Fibroblast of villous mesenchyme (primary cell): Measurements from ENCODE around the gene CCL21. TPM values are rescaled to one million over a fixed set of nuclear protein-coding genes. Genes with fewer than 3 reads are reported as not detected.

Source experiments
- DNase-seq: peaks from one replicate; pipeline ENCODE4 v3.0.0-alpha.2; 2010; ENCODE audit warnings: low read depth
- H3K4me3 ChIP-seq: 2 replicates; pipeline ENCODE4 v1.5.1; 2011; ENCODE audit warnings: low read depth, mild to moderate bottlenecking, low read length
- small RNA-seq: library from RNA; depleted of rRNA; stranded (forward); fragments of <200 nt; gene quantifications from one replicate; pipeline ENCODE3, GENCODE V24; 2012
- total RNA-seq: library from RNA; depleted of rRNA; stranded (reverse); fragments of >200 nt; gene quantifications from 2 replicates; pipeline ENCODE4 v1.2.3, GENCODE V29; 2012
- TF ChIP-seq, protein P1 (sequence below): IDR thresholded peaks from 2 replicates; pipeline ENCODE4 v1.5.1; 2012; ENCODE audit warnings: low read depth, mild to moderate bottlenecking, low read length; ENCODE audit not compliant: insufficient read depth

The CCL21 gene
- total RNA-seq, 1 donor: not detected

DNA sequence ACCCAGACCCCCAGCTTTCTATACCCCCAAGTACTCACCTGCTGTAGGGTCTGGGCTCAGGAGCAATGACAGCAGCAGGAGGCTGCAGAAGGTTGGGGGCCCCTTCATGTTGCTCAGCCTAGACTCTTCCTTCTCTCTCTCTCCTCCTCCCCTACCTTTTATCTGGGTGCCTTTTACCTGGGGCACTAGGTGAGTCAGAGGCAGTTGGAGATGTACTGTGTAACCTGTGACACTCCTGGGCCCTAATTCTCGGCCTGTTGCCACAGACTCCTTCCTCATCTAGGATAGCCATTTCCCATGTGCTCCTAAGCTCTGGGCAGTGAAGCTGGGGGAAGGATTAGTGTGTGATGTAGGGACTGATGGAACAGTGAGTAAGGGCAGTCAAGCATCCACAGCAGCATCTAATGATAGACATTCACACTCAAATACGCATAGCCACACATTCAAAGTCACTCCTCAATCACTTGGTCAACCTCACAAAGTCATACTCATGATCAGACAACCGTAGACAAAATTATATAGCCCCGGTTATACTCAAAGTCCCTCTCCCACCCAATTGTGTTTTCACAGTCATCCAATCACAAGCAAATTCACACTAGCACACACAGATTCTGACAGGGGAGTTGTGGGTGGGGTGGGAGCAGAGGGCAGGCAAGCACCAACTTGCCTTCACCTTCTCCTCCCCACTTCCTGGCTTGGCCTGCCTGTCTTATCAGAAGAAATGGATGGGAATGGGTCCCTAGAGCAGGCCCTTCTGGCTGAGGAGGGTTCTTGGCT, 47.2 kb downstream of the CCL21 start, which contains the start of gene CCL27:
Gene CCL27 (minus strand): TSS at position 132 of the 777 bp plus-strand sequence. CDS start 24 bp downstream, at position 108.
- no peak for DNase-seq
- H3K4me3 ChIP-seq: no peak within 1 kb of the TSS
- TF ChIP-seq, protein P1, sequence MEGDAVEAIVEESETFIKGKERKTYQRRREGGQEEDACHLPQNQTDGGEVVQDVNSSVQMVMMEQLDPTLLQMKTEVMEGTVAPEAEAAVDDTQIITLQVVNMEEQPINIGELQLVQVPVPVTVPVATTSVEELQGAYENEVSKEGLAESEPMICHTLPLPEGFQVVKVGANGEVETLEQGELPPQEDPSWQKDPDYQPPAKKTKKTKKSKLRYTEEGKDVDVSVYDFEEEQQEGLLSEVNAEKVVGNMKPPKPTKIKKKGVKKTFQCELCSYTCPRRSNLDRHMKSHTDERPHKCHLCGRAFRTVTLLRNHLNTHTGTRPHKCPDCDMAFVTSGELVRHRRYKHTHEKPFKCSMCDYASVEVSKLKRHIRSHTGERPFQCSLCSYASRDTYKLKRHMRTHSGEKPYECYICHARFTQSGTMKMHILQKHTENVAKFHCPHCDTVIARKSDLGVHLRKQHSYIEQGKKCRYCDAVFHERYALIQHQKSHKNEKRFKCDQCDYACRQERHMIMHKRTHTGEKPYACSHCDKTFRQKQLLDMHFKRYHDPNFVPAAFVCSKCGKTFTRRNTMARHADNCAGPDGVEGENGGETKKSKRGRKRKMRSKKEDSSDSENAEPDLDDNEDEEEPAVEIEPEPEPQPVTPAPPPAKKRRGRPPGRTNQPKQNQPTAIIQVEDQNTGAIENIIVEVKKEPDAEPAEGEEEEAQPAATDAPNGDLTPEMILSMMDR: no peak

DNA sequence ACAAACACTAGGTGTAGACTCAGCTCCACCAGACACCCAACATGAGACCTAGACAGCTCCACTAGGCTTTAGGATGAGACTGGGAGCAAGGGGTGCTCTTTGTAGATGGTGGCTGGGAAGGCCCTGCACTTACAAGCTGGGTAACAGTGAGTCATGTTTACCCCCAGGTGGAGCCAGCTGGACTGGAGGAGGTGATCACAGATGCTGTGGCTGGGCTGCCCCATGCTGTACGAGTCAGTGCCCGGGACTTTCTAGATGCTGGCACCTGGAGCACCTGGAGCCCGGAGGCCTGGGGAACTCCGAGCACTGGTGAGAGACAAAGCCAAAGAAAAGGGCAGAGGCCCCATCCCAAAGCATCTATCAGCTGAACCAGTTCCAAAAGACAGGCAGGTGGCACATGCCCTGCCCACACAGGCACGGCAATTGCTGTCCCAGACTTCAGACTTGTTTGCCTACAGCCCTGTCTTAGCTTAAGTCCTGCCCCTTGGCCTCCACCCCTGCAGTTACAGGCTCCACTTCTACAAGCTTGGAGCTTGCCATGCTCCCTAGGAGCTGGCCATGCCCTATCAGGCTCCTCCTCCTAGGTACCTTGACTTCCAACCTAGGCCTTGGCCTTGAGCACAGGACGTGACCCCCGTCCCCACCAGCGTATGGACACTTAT, 50.2 kb downstream of the CCL21 start:
- H3K4me3 ChIP-seq: no peak overlapping the region
- TF ChIP-seq, protein P1: no peak
- DNase-seq: no peak

Small RNAs within 50 kb of the gene (small RNA-seq; reads per million reads assigned to genes)
- gene CCL27: not detected

Other genes starting within 250 kb of the CCL21 start
- not detected in 2 replicates for gene ENHO, start 187.1 kb downstream of the CCL21 start, total RNA-seq
- not detected in 2 replicates for gene CNTFR, start 120.4 kb downstream of the CCL21 start, total RNA-seq
- 14.7 and 14.8 TPM in 2 replicates for gene RPP25L, start 98.0 kb downstream of the CCL21 start, total RNA-seq
- gene DCTN3, start 89.6 kb downstream of the CCL21 start, total RNA-seq: 70.8 and 102 TPM in 2 replicates
- gene ARID3C, start 81.1 kb downstream of the CCL21 start, total RNA-seq: 0.32 TPM in 1 of 2 replicates, not detected in the other
- 71.7 and 76.7 TPM in 2 replicates for gene SIGMAR1, start 72.3 kb downstream of the CCL21 start, total RNA-seq
- 34.1 and 36.7 TPM in 2 replicates for gene GALT, start 63.5 kb downstream of the CCL21 start, total RNA-seq
- 8.2 and 14.8 TPM in 2 replicates for gene IL11RA, start 58.0 kb downstream of the CCL21 start, total RNA-seq
- not detected in 2 replicates for gene CCL27, start 47.5 kb downstream of the CCL21 start, total RNA-seq
- not detected in 2 replicates for gene CCL19, start 18.9 kb downstream of the CCL21 start, total RNA-seq
- gene PHF24, start 248.1 kb upstream of the CCL21 start, total RNA-seq: not detected in 2 replicates